GM12892 (cell line): Measurements from ENCODE around the gene LRRC8B.

ENCODE experiments used
- POLR2A ChIP-seq: IDR thresholded peaks from 2 replicates; pipeline ENCODE4 v1.6.1; 2011; ENCODE audit warnings: low read depth, low read length, control low read depth
- POLR2AphosphoS5 ChIP-seq: IDR thresholded peaks from 2 replicates; pipeline ENCODE4 v1.6.1; 2011; ENCODE audit warnings: low read depth, low read length, control low read depth
- TAF1 ChIP-seq: IDR thresholded peaks from 2 replicates; pipeline ENCODE4 v1.6.1; 2011; ENCODE audit warnings: low read depth, mild to moderate bottlenecking, control low read depth, low read length, borderline replicate concordance

DNA sequence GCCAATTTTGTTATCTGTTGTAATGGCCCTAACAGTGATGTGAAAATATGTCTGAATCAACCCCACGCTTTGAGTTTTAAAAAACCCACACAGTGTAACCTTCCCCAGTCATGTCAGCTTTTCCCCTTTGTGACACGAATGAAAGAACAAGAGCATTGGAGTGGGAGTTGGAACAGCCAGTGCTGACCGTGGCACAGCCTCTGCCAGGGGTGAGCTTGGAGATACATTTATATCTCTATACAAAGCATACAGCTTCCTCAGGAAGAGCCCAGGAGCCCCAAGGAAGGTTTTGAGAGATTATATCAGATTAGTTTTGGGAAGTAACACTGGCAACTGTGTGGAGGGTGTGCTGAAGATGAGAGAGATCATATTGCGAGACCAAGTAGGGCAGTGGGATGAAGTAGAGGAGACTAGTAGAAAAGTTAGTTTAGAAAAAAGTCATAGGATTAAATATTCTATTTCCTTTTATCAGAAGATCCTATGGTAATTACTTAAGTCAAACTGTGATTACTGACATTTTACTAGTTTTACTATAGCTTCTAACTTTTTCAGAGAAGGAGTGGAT, 15.9 kb downstream of the LRRC8B start:
- TF ChIP-seq POLR2A = no peak
- TF ChIP-seq TAF1 = no peak
- no peak for TF ChIP-seq POLR2AphosphoS5
